HL-60 (cell line): ENCODE data around the gene COL4A3.

Experiments
- DNase-seq, 2 experiments: peaks; one replicate each; pipeline ENCODE4 v3.0.0-alpha.2; 2010 to 2020; ENCODE audit warnings: low read depth in 1 of 2, low spot score in 1 of 2
- H3K27ac ChIP-seq: fragments of 250-450 bp; sonication (Bioruptor Pico); replicated peaks from 2 replicates; pipeline ENCODE4 v1.5.1; 2020; ENCODE audit warnings: mild to moderate bottlenecking, moderate library complexity
- H3K27me3 ChIP-seq: fragments of 250-450 bp; sonication (Bioruptor Pico); 2 replicates; pipeline ENCODE4 v1.5.1; 2021; ENCODE audit warnings: mild to moderate bottlenecking, moderate library complexity; ENCODE audit not compliant: insufficient read depth, poor library complexity, severe bottlenecking
- H3K4me3 ChIP-seq: replicated peaks from 2 replicates; pipeline ENCODE4 v1.5.1; 2011; ENCODE audit warnings: mild to moderate bottlenecking, control low read depth, low read length; ENCODE audit not compliant: insufficient read depth
- CTCF ChIP-seq: IDR thresholded peaks from one replicate; pipeline ENCODE4 v1.5.1; 2011; ENCODE audit warnings: low read length, control low read depth, inconsistent platforms; ENCODE audit not compliant: insufficient read depth
- GABPA ChIP-seq: IDR thresholded peaks from 2 replicates; pipeline ENCODE4 v1.6.1; 2012; ENCODE audit warnings: low read depth
- POLR2AphosphoS5 ChIP-seq: IDR thresholded peaks from 2 replicates; pipeline ENCODE4 v1.6.1; 2012; ENCODE audit warnings: low read depth
- REST ChIP-seq: IDR thresholded peaks from 2 replicates; pipeline ENCODE4 v1.6.1; 2012; ENCODE audit warnings: low read depth; ENCODE audit not compliant: insufficient replicate concordance
- SPI1 ChIP-seq: IDR thresholded peaks from 2 replicates; pipeline ENCODE4 v1.6.1; 2012; ENCODE audit warnings: low read depth, mild to moderate bottlenecking, borderline replicate concordance

Gene COL4A3

GRCh38 chr2:227198866-227199265 lies 34.4 kb downstream of the COL4A3 start:
- TF ChIP-seq SPI1 = no peak
- no peak for TF ChIP-seq POLR2AphosphoS5
- no peak for TF ChIP-seq REST
- TF ChIP-seq CTCF = no peak
- TF ChIP-seq GABPA = no peak

GRCh38 chr2:227201771-227202170 lies 37.3 kb downstream of the COL4A3 start:
- H3K4me3 ChIP-seq = no peak overlapping the region
- no peak for TF ChIP-seq REST
- TF ChIP-seq SPI1 = no peak
- no peak for TF ChIP-seq CTCF
- no peak for TF ChIP-seq POLR2AphosphoS5
- no peak for DNase-seq

More at GRCh38 chr2:227198866-227199265, 34.4 kb downstream of the COL4A3 start:
- DNase-seq = no peak
- no peaks in the 10 kb centered on the region for H3K27me3 ChIP-seq
- H3K27ac ChIP-seq = no peak overlapping the region
- no peak overlapping the region for H3K4me3 ChIP-seq

DNA sequence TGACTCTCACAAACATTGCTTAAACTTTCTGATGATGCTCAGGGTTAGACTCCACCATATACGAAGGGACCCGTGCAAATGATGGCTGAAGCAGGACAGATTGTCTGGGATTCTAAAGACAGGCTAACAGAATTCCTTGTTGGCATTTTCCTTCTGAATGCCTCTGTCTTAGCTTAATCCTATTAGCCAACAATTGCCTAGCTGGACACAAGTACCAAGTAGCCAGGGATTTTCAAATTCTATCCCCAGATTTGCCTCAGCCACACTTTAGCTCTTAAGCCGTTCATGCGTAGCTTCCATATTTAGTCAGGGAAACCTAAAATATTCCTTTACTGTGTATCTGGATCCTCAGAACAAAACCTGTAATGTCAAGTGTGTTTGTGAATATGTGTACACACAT lies 40.0 kb downstream of the COL4A3 start:
- Histone ChIP-seq H3K27me3 (no peaks in the 10 kb centered on the region), H3K4me3 (no peak overlapping the region), H3K27ac (no peak overlapping the region)
- no peak for TF ChIP-seq CTCF
- TF ChIP-seq POLR2AphosphoS5 = no peak
- TF ChIP-seq REST = no peak
- no peak for TF ChIP-seq GABPA
- TF ChIP-seq SPI1 = no peak
- DNase-seq = no peak

More at GRCh38 chr2:227201771-227202170, 37.3 kb downstream of the COL4A3 start:
- Histone ChIP-seq H3K27me3 (no peaks in the 10 kb centered on the region), H3K27ac (no peak overlapping the region)
